CD4-positive, alpha-beta T cell (primary cell): ENCODE results near the gene HNRNPAB. TPM values are rescaled to one million over a fixed set of nuclear protein-coding genes. Genes with fewer than 3 reads are reported as not detected.

ENCODE experiments used
- ATAC-seq: fragments of 200-7000 bp; cut with Tn5 transposase; one replicate; pipeline ENCODE4 v1.10.0; 2022; ENCODE audit warnings: mild to moderate bottlenecking; ENCODE audit not compliant: poor library complexity
- CTCF ChIA-PET: fragments of 350-600 bp; sonication (Branson Sonifier 250); formaldehyde crosslinking; loops from one replicate; lab custom pipeline; 2021; ENCODE audit warnings: antibody characterized with exemption, inconsistent platforms; lab: Charles Lee
- POLR2A ChIA-PET: fragments of 350-600 bp; sonication (Branson Sonifier 250); formaldehyde crosslinking; loops from one replicate; lab custom pipeline; 2021; ENCODE audit warnings: antibody characterized with exemption, inconsistent platforms; lab: Charles Lee
- DNase-seq, 14 experiments: peaks; one replicate each; pipeline ENCODE4 v3.0.0-alpha.2; 2013 to 2020; ENCODE audit warnings: mixed read lengths in 2 of 14
- H3K27ac ChIP-seq, 2 donors: one replicate each; pipeline versions ENCODE4 v1.5.1 to v1.7.0; 2013; ENCODE audit warnings: low read length in 2 of 2, low read depth in 1 of 2, mild to moderate bottlenecking in 1 of 2
- H3K27me3 ChIP-seq, 2 experiments: 1 replicate in 1 of 2; 2 replicates in 1 of 2; pipeline versions ENCODE4 v1.6.1 to v1.7.0; 2013; ENCODE audit warnings: low read length in 2 of 2, control low read depth in 1 of 2, mild to moderate bottlenecking in 1 of 2, moderate library complexity in 1 of 2; ENCODE audit not compliant: insufficient read depth in 2 of 2, control insufficient read depth in 1 of 2
- H3K36me3 ChIP-seq: one replicate; pipeline ENCODE4 v1.6.1; 2013; ENCODE audit warnings: low read length, control low read depth; ENCODE audit not compliant: insufficient read depth
- H3K4me1 ChIP-seq: one replicate; pipeline ENCODE4 v1.6.1; 2013; ENCODE audit warnings: low read length, control low read depth; ENCODE audit not compliant: insufficient read depth
- H3K4me3 ChIP-seq: one replicate; pipeline ENCODE4 v1.5.1; 2013; ENCODE audit warnings: mild to moderate bottlenecking, low read length, moderate library complexity
- H3K9me3 ChIP-seq, 2 experiments: 1 replicate in 1 of 2; 2 replicates in 1 of 2; pipeline versions ENCODE4 v1.6.1 to v1.7.0; 2013; ENCODE audit warnings: low read length in 2 of 2, mild to moderate bottlenecking in 2 of 2, control low read depth in 1 of 2, moderate library complexity in 1 of 2; ENCODE audit not compliant: control insufficient read depth in 1 of 2, insufficient read depth in 1 of 2
- H3K27ac Mint-ChIP-seq: one replicate; pipeline ENCODE4 v1.8.0; 2020; ENCODE audit warnings: mixed read lengths
- H3K27me3 Mint-ChIP-seq: one replicate; pipeline ENCODE4 v1.8.0; 2021; ENCODE audit warnings: mixed read lengths
- H3K36me3 Mint-ChIP-seq: one replicate; pipeline ENCODE4 v1.8.0; 2021; ENCODE audit warnings: low read depth, mixed read lengths
- H3K4me1 Mint-ChIP-seq: one replicate; pipeline ENCODE4 v1.8.0; 2021; ENCODE audit warnings: low read depth, mixed read lengths
- H3K4me3 Mint-ChIP-seq: one replicate; pipeline ENCODE4 v1.8.0; 2020; ENCODE audit warnings: mild to moderate bottlenecking, mixed read lengths
- H3K9me3 Mint-ChIP-seq: one replicate; pipeline ENCODE4 v1.8.0; 2020; ENCODE audit warnings: mixed read lengths
- CTCF ChIP-seq: fragments of 200-600 bp; IDR thresholded peaks from one replicate; pipeline ENCODE4 v1.8.0; 2022; ENCODE audit warnings: antibody characterized with exemption, mild to moderate bottlenecking
- intact Hi-C, 2 experiments: fragments of 100-400 bp; cut with DNase I in 1 of 2; cut with micrococcal nuclease in 1 of 2; formaldehyde crosslinking; loops; one replicate each; pipeline versions ENCODE4 v1.15.1 to v1.9.0; 2023 to 2025; cut with DNase I, micrococcal nuclease
- total RNA-seq, 174 experiments: library from RNA in 2 of 174; stranded (reverse) in 2 of 174; gene quantifications; one replicate each; pipeline ENCODE4 v1.2.3 and lab custom pipeline; 2021 to 2026

HNRNPAB gene
- total RNA-seq, 2 experiments from 2014 or later: 63.6 to 68.9 TPM

GRCh38 chr5:178248750-178249149 lies 44.4 kb downstream of the HNRNPAB start:
- Mint-ChIP-seq H3K4me3 (no peak overlapping the region), H3K9me3 (no peaks in the 10 kb centered on the region), H3K27ac (no peak overlapping the region), H3K27me3 (no peaks in the 10 kb centered on the region), H3K36me3 (no peaks in the 10 kb centered on the region), H3K4me1 (peaks cover 5% of the 10 kb centered on the region)
- no peaks in the 10 kb centered on the region for H3K36me3 ChIP-seq
- H3K4me3 ChIP-seq: no peak overlapping the region
- ChIA-PET CTCF (no interaction called here), POLR2A (interaction anchor here (0.9 kb wide), 1 partner anchor 16 kb away, joined by 3 read pairs; no protein-coding TSS in a partner anchor)
- no peaks in the 10 kb centered on the region for H3K27me3 ChIP-seq
- peaks cover 39% of the 10 kb centered on the region for H3K4me1 ChIP-seq
- H3K27ac ChIP-seq: no peak overlapping the region
- intact Hi-C loops: no loop called here
- DNase-seq (no peak), ATAC-seq (no peak)
- no peaks in the 10 kb centered on the region for H3K9me3 ChIP-seq
- no peak for TF ChIP-seq CTCF

- no peaks in the 10 kb centered on the region for H3K9me3 Mint-ChIP-seq
- Histone ChIP-seq H3K36me3 (no peaks in the 10 kb centered on the region), H3K4me1 (peaks cover 39% of the 10 kb centered on the region), H3K9me3 (no peaks in the 10 kb centered on the region), H3K27me3 (no peaks in the 10 kb centered on the region), H3K27ac (no peak overlapping the region), H3K4me3 (no peak overlapping the region)
- H3K36me3 Mint-ChIP-seq: no peaks in the 10 kb centered on the region
- TF ChIP-seq CTCF: no peak
- intact Hi-C loops: no loop called here
- CTCF ChIA-PET: no interaction called here
- peaks cover 5% of the 10 kb centered on the region for H3K4me1 Mint-ChIP-seq
- peak overlapping the region; percentile 49 for H3K4me3 Mint-ChIP-seq
- no peaks in the 10 kb centered on the region for H3K27me3 Mint-ChIP-seq
- POLR2A ChIA-PET: interaction anchor here (0.9 kb wide), 1 partner anchor 16 kb away, joined by 3 read pairs; no protein-coding TSS in a partner anchor
- H3K27ac Mint-ChIP-seq: peak overlapping the region; percentile 70
- peak; percentile 82 for ATAC-seq
- DNase-seq: peak in 7 of 14 experiments; percentile 14 to 71 (median 29)
These were observed 45.1 kb downstream of the HNRNPAB start for GRCh38 chr5:178249191-178249989.

GRCh38 chr5:178250263-178250662 lies 45.9 kb downstream of the HNRNPAB start:
- no peak for TF ChIP-seq CTCF
- Mint-ChIP-seq H3K27ac (no peak overlapping the region), H3K36me3 (no peaks in the 10 kb centered on the region), H3K9me3 (no peaks in the 10 kb centered on the region), H3K4me1 (peaks cover 5% of the 10 kb centered on the region), H3K4me3 (no peak overlapping the region), H3K27me3 (no peaks in the 10 kb centered on the region)
- Histone ChIP-seq H3K4me3 (no peak overlapping the region), H3K4me1 (peaks cover 39% of the 10 kb centered on the region), H3K36me3 (no peaks in the 10 kb centered on the region), H3K9me3 (no peaks in the 10 kb centered on the region), H3K27ac (no peak overlapping the region), H3K27me3 (no peaks in the 10 kb centered on the region)
- ChIA-PET CTCF (no interaction called here), POLR2A (no interaction called here)
- intact Hi-C loops: no loop called here
- DNase-seq (no peak), ATAC-seq (no peak)
